CD4-positive, CD25-positive, alpha-beta regulatory T cell (primary cell): ENCODE measurements around the gene SOAT2. TPM values are rescaled to one million over a fixed set of nuclear protein-coding genes. Genes with fewer than 3 reads are reported as not detected.
"Not testable (repeated sequence)": the region's sequence is repeated elsewhere in the genome, so short reads cannot be mapped to it uniquely, and the experiment has no call there.

Experiments used
- ATAC-seq, 2 donors: fragments of 150-1000 bp; cut with Tn5 transposase; one replicate each; pipeline ENCODE4 v1.10.0; 2021; ENCODE audit warnings: low read depth in 2 of 2, moderate number of reproducible peaks in 2 of 2, moderate library complexity in 1 of 2
- DNase-seq, 3 donors: peaks; one replicate each; pipeline versions ENCODE4 v3.0.0 to v3.0.0-alpha.2; 2012 to 2022; ENCODE audit warnings: mixed read lengths in 1 of 3
- H3K27ac ChIP-seq: one replicate; pipeline ENCODE4 v1.7.0; 2013; ENCODE audit warnings: mild to moderate bottlenecking, low read length; ENCODE audit not compliant: insufficient read depth, poor library complexity, severe bottlenecking
- H3K27me3 ChIP-seq: one replicate; pipeline ENCODE4 v1.7.0; 2013; ENCODE audit warnings: low read length; ENCODE audit not compliant: control insufficient read depth, insufficient read depth
- H3K36me3 ChIP-seq: one replicate; pipeline ENCODE4 v1.7.0; 2013; ENCODE audit warnings: mild to moderate bottlenecking, low read length, moderate library complexity; ENCODE audit not compliant: control insufficient read depth, insufficient read depth
- H3K4me1 ChIP-seq: 2 replicates; pipeline ENCODE4 v1.7.0; 2013; ENCODE audit warnings: mild to moderate bottlenecking, low read length; ENCODE audit not compliant: insufficient read depth, control insufficient read depth, poor library complexity, severe bottlenecking
- H3K4me3 ChIP-seq: one replicate; pipeline ENCODE4 v1.7.0; 2013; ENCODE audit warnings: low read depth, mild to moderate bottlenecking, low read length, moderate library complexity
- H3K9me3 ChIP-seq, 2 experiments: 1 replicate in 1 of 2; 2 replicates in 1 of 2; pipeline ENCODE4 v1.7.0; 2013; ENCODE audit warnings: low read length in 2 of 2, mild to moderate bottlenecking in 1 of 2, moderate library complexity in 1 of 2; ENCODE audit not compliant: control insufficient read depth in 2 of 2
- H3K27ac Mint-ChIP-seq, 3 donors: one replicate each; pipeline ENCODE4 v1.8.0; 2020 to 2022; ENCODE audit warnings: mild to moderate bottlenecking in 3 of 3, mixed read lengths in 3 of 3, moderate library complexity in 2 of 3
- H3K27me3 Mint-ChIP-seq: one replicate; pipeline ENCODE4 v1.8.0; 2022; ENCODE audit warnings: mild to moderate bottlenecking, mixed read lengths
- H3K36me3 Mint-ChIP-seq: one replicate; pipeline ENCODE4 v1.8.0; 2020; ENCODE audit warnings: mixed read lengths
- H3K4me1 Mint-ChIP-seq, 4 donors: one replicate each; pipeline ENCODE4 v1.8.0; 2020 to 2022; ENCODE audit warnings: mixed read lengths in 4 of 4, mild to moderate bottlenecking in 1 of 4
- H3K4me3 Mint-ChIP-seq, 4 donors: one replicate each; pipeline ENCODE4 v1.8.0; 2020 to 2022; ENCODE audit warnings: mild to moderate bottlenecking in 4 of 4, mixed read lengths in 4 of 4, moderate library complexity in 3 of 4
- H3K9me3 Mint-ChIP-seq, 7 donors: one replicate each; pipeline ENCODE4 v1.8.0; 2020 to 2022; ENCODE audit warnings: mixed read lengths in 7 of 7, mild to moderate bottlenecking in 3 of 7, moderate library complexity in 2 of 7
- polyA plus RNA-seq, 4 donors: library from polyadenylated mRNA; unstranded; fragments of 300-500 nt; fragmentation: Illumina TruSeq; gene quantifications; one replicate each; pipeline ENCODE4 v1.2.3, GENCODE V29; 2021
- total RNA-seq: library from RNA; stranded (reverse); gene quantifications from one replicate; pipeline ENCODE4 v1.2.3, GENCODE V29; 2022

SOAT2 gene
- total and polyA plus RNA-seq, 5 donors from 2014 or later, result 0.37 TPM; not detected in 4

DNA sequence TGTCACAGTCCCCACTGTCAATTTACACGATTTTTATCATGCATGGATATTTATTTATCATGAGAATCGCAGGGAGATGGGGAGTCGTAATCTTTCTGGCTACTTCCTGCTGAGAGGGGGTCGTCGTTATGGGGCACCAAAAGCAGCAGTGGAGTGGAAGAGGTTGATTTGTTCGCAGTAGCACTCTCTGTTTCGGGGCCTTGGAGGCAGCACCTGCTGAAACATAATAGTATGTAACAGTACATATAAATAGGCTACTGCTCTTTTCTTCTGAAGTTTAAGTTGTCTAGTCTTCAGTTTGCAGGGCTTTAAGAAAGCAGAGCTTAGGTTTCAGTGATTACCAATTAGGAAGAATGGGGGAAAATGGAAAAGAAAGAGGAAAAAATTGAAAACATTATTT is 3.8 kb downstream of the SOAT2 start:
- Mint-ChIP-seq H3K36me3 (no peaks in the 10 kb centered on the region), H3K27me3 (peaks cover 18% of the 10 kb centered on the region), H3K4me3 (no peak overlapping the region), H3K4me1 (peaks cover 0 to 17% (median 4%) of the 10 kb centered on the region in 4 donors), H3K9me3 (no peaks in the 10 kb centered on the region), H3K27ac (no peak overlapping the region)
- Histone ChIP-seq H3K9me3 (no peaks in the 10 kb centered on the region), H3K27ac (no peak overlapping the region), H3K36me3 (no peaks in the 10 kb centered on the region), H3K27me3 (no peaks in the 10 kb centered on the region), H3K4me1 (peaks cover 17% of the 10 kb centered on the region), H3K4me3 (no peak overlapping the region)
- ATAC-seq (no peak), DNase-seq (no peak)

DNA sequence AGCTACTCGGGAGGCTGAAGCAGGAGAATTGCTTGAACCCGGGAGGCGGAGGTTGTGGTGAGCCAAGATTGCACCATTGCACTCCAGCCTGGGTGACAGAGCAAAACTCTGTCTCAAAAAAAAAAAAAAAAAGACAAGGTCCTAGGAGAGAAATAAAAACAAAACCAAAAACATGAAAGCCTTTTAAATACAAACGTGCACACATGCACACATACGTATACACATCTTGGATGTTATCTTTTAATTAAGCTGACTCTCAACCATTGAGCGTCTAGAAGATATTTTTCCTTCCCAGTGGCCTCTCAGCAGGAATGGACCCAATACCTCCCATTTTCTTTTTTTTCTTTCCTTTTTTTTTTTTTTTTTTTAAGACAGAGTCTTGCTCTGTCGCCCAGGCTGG is 9.1 kb downstream of the SOAT2 start:
- not testable (repeated sequence) for ATAC-seq, H3K27ac Mint-ChIP-seq, H3K36me3 Mint-ChIP-seq, H3K27me3 ChIP-seq, H3K4me3 ChIP-seq, DNase-seq, H3K4me3 Mint-ChIP-seq, H3K4me1 ChIP-seq, H3K9me3 ChIP-seq, H3K36me3 ChIP-seq, H3K4me1 Mint-ChIP-seq, H3K27ac ChIP-seq, H3K9me3 Mint-ChIP-seq
- peaks cover 13% of the 10 kb centered on the region for H3K27me3 Mint-ChIP-seq

DNA sequence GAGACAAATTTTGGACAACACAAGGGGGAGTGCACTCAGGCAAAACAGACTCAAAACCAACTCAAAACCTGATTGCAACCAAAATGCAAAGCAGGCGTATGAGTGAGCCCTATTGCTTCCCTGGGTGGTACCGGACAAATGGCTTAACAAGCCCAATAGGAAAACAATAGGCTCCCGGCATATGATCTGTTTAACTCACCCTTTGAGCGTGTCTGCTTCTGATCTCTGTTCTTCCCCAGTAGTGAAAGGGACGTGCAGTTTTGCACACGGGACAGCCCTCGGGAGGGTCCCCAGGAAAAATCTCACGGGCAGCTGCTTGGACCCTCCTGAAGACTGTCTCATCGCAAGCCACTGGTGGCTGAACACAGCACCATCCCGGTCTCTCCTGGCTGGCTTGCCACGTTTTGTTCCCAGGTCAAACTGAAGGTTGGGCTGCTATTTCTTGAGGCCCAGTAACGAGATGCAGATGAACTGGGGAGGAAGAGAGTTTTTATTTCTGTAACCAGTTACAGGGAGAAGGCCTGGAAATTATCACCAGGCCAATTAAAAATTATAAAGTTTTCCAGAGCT is 9.9 kb downstream of the SOAT2 start:
- ATAC-seq (no peak), DNase-seq (no peak)
- Histone ChIP-seq H3K4me3 (no peak overlapping the region), H3K9me3 (no peaks in the 10 kb centered on the region), H3K27me3 (no peaks in the 10 kb centered on the region), H3K4me1 (no peaks in the 10 kb centered on the region), H3K36me3 (no peaks in the 10 kb centered on the region), H3K27ac (no peak overlapping the region)
- no peaks in the 10 kb centered on the region for H3K9me3 Mint-ChIP-seq
- H3K4me3 Mint-ChIP-seq, result no peak overlapping the region
- peaks cover 13% of the 10 kb centered on the region for H3K27me3 Mint-ChIP-seq
- H3K36me3 Mint-ChIP-seq, result no peaks in the 10 kb centered on the region
- no peak overlapping the region for H3K27ac Mint-ChIP-seq
- H3K4me1 Mint-ChIP-seq, result no peaks in the 10 kb centered on the region

DNA sequence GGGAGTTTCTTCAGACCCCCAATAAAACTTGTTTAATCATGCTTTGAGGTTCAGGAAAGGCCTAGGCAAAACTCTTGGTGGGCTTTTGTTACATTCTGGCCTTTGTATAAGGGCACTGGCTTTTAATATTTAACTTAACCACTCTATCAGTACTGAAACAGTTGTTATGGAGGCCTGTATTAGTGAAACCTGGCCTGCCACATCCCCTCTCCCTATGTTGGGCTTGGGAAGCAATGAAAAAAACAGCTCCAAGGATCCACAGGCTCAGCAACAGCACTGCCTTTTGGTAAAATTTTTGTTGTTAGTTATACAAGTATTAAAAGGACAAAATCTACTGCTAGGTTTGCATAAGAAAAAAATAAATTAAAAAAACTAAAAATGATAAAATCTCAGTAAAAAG is 10.7 kb downstream of the SOAT2 start:
- H3K9me3 Mint-ChIP-seq, result no peaks in the 10 kb centered on the region
- H3K27ac Mint-ChIP-seq, result no peak overlapping the region
- H3K4me1 ChIP-seq, result no peaks in the 10 kb centered on the region
- DNase-seq (no peak), ATAC-seq (no peak)
- H3K36me3 Mint-ChIP-seq, result no peaks in the 10 kb centered on the region
- H3K4me3 Mint-ChIP-seq, result no peak overlapping the region
- H3K4me3 ChIP-seq, result no peak overlapping the region
- no peak overlapping the region for H3K27ac ChIP-seq
- no peaks in the 10 kb centered on the region for H3K27me3 ChIP-seq
- H3K27me3 Mint-ChIP-seq, result peaks cover 13% of the 10 kb centered on the region
- H3K36me3 ChIP-seq, result no peaks in the 10 kb centered on the region
- no peaks in the 10 kb centered on the region for H3K4me1 Mint-ChIP-seq
- no peaks in the 10 kb centered on the region for H3K9me3 ChIP-seq

DNA sequence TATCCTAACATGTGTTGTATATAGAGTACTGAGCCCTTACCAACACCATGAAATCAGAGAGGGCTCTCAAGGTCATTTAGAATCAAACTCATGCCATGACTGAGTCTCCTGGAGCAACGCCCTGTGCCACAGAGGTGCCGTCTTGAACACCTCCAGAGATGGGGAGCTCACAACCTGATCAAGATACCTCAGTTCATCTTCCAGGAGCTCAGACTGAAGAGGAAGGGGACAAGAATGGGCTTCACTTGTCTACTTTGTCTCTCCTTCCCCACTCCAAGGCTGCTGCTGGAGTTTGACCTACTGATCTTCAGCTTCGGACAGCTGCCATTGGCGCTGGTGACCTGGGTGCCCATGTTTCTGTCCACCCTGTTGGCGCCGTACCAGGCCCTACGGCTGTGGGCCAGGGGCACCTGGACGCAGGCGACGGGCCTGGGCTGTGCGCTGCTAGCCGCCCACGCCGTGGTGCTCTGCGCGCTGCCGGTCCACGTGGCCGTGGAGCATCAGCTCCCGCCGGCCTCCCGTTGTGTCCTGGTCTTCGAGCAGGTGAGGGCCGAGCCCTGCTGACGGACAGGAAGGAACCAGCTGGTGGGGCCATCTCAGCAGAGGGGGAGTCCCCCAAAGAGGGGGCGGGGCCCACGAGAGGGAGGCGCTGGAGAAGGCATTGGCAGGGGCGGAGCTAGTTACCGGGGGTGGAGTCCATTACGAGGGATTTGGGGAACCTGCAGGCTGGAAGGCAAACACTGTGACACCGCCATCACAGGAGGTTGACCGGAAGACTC is 12.0 kb downstream of the SOAT2 start:
- DNase-seq (no peak), ATAC-seq (no peak)
- no peaks in the 10 kb centered on the region for H3K27me3 ChIP-seq
- H3K9me3 ChIP-seq, result no peaks in the 10 kb centered on the region
- Mint-ChIP-seq H3K4me1 (no peaks in the 10 kb centered on the region), H3K36me3 (no peaks in the 10 kb centered on the region), H3K9me3 (no peaks in the 10 kb centered on the region), H3K4me3 (no peak overlapping the region), H3K27me3 (peaks cover 8% of the 10 kb centered on the region), H3K27ac (no peak overlapping the region)
- no peak overlapping the region for H3K27ac ChIP-seq
- no peaks in the 10 kb centered on the region for H3K36me3 ChIP-seq
- H3K4me3 ChIP-seq, result no peak overlapping the region
- no peaks in the 10 kb centered on the region for H3K4me1 ChIP-seq

DNA sequence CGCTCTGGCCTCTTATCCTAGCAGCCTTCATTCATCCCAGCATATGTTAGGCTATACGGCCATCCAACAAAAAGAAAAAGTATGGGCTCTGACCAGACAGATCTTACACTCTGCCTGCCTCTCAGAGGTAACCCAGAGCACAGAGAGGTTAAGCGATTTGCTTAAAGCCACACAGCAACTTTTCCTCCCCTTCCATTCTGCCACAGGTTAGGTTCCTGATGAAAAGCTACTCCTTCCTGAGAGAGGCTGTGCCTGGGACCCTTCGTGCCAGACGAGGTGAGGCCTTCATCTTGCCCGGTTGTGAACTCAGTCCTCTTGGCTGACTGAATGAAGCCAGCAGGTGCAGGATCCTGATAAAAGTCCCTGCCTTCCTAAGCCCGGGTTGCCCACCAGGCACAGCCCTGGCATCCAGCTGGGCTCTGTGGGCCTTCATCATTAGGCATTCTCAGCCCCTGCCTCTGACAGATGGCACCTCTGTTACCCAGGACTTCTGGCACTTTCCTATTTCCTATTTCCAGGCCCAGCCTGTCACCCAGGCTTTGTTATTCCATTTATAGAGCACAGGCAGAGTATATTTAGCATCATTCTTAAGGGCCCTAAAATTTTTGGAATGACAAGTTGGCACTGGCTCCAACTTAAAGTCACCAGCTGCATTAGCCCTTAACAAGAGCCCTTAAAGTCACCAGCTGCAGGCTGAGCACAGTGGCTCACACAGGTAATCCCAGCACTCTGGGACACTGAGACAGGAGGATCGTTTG is 12.8 kb downstream of the SOAT2 start:
- Mint-ChIP-seq H3K27me3 (peaks cover 12% of the 10 kb centered on the region), H3K4me1 (no peaks in the 10 kb centered on the region), H3K4me3 (no peak overlapping the region), H3K9me3 (no peaks in the 10 kb centered on the region), H3K36me3 (no peaks in the 10 kb centered on the region), H3K27ac (no peak overlapping the region)
- ATAC-seq (no peak), DNase-seq (no peak)
- no peaks in the 10 kb centered on the region for H3K4me1 ChIP-seq
- H3K36me3 ChIP-seq, result no peaks in the 10 kb centered on the region
- no peak overlapping the region for H3K4me3 ChIP-seq
- no peaks in the 10 kb centered on the region for H3K9me3 ChIP-seq
- no peak overlapping the region for H3K27ac ChIP-seq
- no peaks in the 10 kb centered on the region for H3K27me3 ChIP-seq

DNA sequence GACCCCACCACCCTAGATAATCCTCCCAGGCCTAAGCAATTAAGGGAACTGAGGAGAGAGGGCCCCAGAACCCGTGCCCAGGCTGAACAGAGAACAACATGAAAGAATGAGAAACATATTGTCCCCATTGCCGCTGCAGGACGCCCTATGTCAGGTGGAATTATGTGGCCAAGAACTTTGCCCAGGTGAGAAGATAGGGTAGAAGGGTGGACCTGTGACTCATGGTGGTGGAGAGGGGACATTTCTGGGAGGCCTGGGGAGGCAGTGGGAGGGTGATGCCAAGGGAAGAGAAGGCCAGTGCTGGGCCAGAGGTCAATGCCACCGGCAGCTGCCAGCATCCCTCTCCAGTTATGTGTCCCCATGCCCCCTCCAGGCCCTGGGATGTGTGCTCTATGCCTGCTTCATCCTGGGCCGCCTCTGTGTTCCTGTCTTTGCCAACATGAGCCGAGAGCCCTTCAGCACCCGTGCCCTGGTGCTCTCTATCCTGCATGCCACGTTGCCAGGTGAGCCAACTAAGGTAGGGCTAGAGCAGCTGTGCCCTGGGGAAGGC is 15.5 kb downstream of the SOAT2 start:
- no peaks in the 10 kb centered on the region for H3K36me3 Mint-ChIP-seq
- Histone ChIP-seq H3K27me3 (no peaks in the 10 kb centered on the region), H3K9me3 (no peaks in the 10 kb centered on the region), H3K4me1 (no peaks in the 10 kb centered on the region), H3K36me3 (no peaks in the 10 kb centered on the region), H3K27ac (no peak overlapping the region), H3K4me3 (no peak overlapping the region)
- ATAC-seq, result no peak
- no peak for DNase-seq
- H3K4me1 Mint-ChIP-seq, result no peaks in the 10 kb centered on the region
- no peaks in the 10 kb centered on the region for H3K9me3 Mint-ChIP-seq
- H3K27me3 Mint-ChIP-seq, result peaks cover 4% of the 10 kb centered on the region
- no peak overlapping the region for H3K27ac Mint-ChIP-seq
- no peak overlapping the region for H3K4me3 Mint-ChIP-seq
